ENCODE measurements around the gene INPP5D.

The INPP5D gene

GRCh38 chr2:233131936-233132720 lies 72.0 kb downstream of the INPP5D start:
- H3K4me1 ChIP-seq (ENCODE audit: insufficient read depth, poor library complexity, severe bottlenecking): no peaks in the 10 kb centered on the region
- no peaks in the 10 kb centered on the region for H3K27me3 ChIP-seq (ENCODE audit: insufficient read depth, poor library complexity, severe bottlenecking)
- no peak overlapping the region for H3K27ac ChIP-seq (ENCODE audit: poor library complexity, severe bottlenecking)
- ATAC-seq (ENCODE audit: low read depth) (no peak), DNase-seq (ENCODE audit: low spot score) (no peak)
- no peaks in the 10 kb centered on the region for H3K36me3 ChIP-seq (ENCODE audit: low read depth)
- no peaks in the 10 kb centered on the region for H3K9me3 ChIP-seq (ENCODE audit: severe bottlenecking)
- TF ChIP-seq, protein P1, sequence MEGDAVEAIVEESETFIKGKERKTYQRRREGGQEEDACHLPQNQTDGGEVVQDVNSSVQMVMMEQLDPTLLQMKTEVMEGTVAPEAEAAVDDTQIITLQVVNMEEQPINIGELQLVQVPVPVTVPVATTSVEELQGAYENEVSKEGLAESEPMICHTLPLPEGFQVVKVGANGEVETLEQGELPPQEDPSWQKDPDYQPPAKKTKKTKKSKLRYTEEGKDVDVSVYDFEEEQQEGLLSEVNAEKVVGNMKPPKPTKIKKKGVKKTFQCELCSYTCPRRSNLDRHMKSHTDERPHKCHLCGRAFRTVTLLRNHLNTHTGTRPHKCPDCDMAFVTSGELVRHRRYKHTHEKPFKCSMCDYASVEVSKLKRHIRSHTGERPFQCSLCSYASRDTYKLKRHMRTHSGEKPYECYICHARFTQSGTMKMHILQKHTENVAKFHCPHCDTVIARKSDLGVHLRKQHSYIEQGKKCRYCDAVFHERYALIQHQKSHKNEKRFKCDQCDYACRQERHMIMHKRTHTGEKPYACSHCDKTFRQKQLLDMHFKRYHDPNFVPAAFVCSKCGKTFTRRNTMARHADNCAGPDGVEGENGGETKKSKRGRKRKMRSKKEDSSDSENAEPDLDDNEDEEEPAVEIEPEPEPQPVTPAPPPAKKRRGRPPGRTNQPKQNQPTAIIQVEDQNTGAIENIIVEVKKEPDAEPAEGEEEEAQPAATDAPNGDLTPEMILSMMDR (IDR thresholded peaks at IDR 0.05; ENCODE audit: poor library complexity, severe bottlenecking): no peak
- no peak overlapping the region for H3K4me3 ChIP-seq (ENCODE audit: severe bottlenecking)

- Histone ChIP-seq H3K27ac (ENCODE audit: poor library complexity, severe bottlenecking) (no peak overlapping the region), H3K36me3 (ENCODE audit: low read depth) (no peaks in the 10 kb centered on the region), H3K4me1 (ENCODE audit: insufficient read depth, poor library complexity, severe bottlenecking) (no peaks in the 10 kb centered on the region), H3K9me3 (ENCODE audit: severe bottlenecking) (no peaks in the 10 kb centered on the region), H3K27me3 (ENCODE audit: insufficient read depth, poor library complexity, severe bottlenecking) (no peaks in the 10 kb centered on the region), H3K4me3 (ENCODE audit: severe bottlenecking) (no peak overlapping the region)
- DNase-seq (ENCODE audit: low spot score): no peak
- TF ChIP-seq, protein P1 (IDR thresholded peaks at IDR 0.05; ENCODE audit: poor library complexity, severe bottlenecking): no peak
- no peak for ATAC-seq (ENCODE audit: low read depth)
These were observed 73.1 kb downstream of the INPP5D start for GRCh38 chr2:233133239-233133638.

DNA sequence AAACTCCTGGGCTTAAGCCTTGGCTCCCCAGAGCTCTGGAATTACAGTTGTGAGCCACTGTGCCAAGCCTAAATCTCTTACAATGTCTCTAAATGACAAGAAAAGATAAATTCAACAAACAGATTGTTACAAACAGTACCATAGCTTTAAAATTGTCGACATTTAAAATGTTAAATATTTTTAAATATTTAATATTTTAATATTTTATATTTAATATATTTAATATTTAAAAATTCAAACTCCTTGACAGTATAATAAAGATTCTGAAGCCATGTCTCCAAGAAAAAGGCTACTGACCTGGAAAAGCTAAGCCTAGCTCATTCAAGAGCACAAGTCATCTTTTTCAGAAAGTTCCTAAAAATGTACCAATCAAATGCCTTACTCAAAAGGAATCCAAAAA lies 75.3 kb downstream of the INPP5D start:
- H3K36me3 ChIP-seq (ENCODE audit: low read depth): no peaks in the 10 kb centered on the region
- no peak overlapping the region for H3K4me3 ChIP-seq (ENCODE audit: severe bottlenecking)
- DNase-seq (ENCODE audit: low spot score): no peak
- H3K4me1 ChIP-seq (ENCODE audit: insufficient read depth, poor library complexity, severe bottlenecking): peaks cover 5% of the 10 kb centered on the region
- no peaks in the 10 kb centered on the region for H3K9me3 ChIP-seq (ENCODE audit: severe bottlenecking)
- TF ChIP-seq, protein P1 (IDR thresholded peaks at IDR 0.05; ENCODE audit: poor library complexity, severe bottlenecking): no peak
- H3K27ac ChIP-seq (ENCODE audit: poor library complexity, severe bottlenecking): no peak overlapping the region
- ATAC-seq (ENCODE audit: low read depth): no peak
- no peaks in the 10 kb centered on the region for H3K27me3 ChIP-seq (ENCODE audit: insufficient read depth, poor library complexity, severe bottlenecking)

- H3K4me3 ChIP-seq (ENCODE audit: severe bottlenecking): no peak overlapping the region
- DNase-seq (ENCODE audit: low spot score) (no peak), ATAC-seq (ENCODE audit: low read depth) (no peak)
- H3K27ac ChIP-seq (ENCODE audit: poor library complexity, severe bottlenecking): no peak overlapping the region
- H3K27me3 ChIP-seq (ENCODE audit: insufficient read depth, poor library complexity, severe bottlenecking): no peaks in the 10 kb centered on the region
- H3K9me3 ChIP-seq (ENCODE audit: severe bottlenecking): no peaks in the 10 kb centered on the region
- peaks cover 5% of the 10 kb centered on the region for H3K4me1 ChIP-seq (ENCODE audit: insufficient read depth, poor library complexity, severe bottlenecking)
- TF ChIP-seq, protein P1 (IDR thresholded peaks at IDR 0.05; ENCODE audit: poor library complexity, severe bottlenecking): no peak
- H3K36me3 ChIP-seq (ENCODE audit: low read depth): no peaks in the 10 kb centered on the region
These were observed 76.9 kb downstream of the INPP5D start for GRCh38 chr2:233137040-233137439.

GRCh38 chr2:233140077-233140585 lies 80.0 kb downstream of the INPP5D start:
- no peaks in the 10 kb centered on the region for H3K9me3 ChIP-seq (ENCODE audit: severe bottlenecking)
- peak overlapping the region; percentile 29 for H3K4me3 ChIP-seq (ENCODE audit: severe bottlenecking)
- peaks cover 5% of the 10 kb centered on the region for H3K4me1 ChIP-seq (ENCODE audit: insufficient read depth, poor library complexity, severe bottlenecking)
- no peaks in the 10 kb centered on the region for H3K27me3 ChIP-seq (ENCODE audit: insufficient read depth, poor library complexity, severe bottlenecking)
- ATAC-seq (ENCODE audit: low read depth) (no peak; the same call in 2 of the 3 replicates), DNase-seq (ENCODE audit: low spot score) (peak; percentile 8)
- TF ChIP-seq, protein P1 (IDR thresholded peaks at IDR 0.05; ENCODE audit: poor library complexity, severe bottlenecking): no peak
- H3K36me3 ChIP-seq (ENCODE audit: low read depth): no peaks in the 10 kb centered on the region
- peak overlapping the region; percentile 48 for H3K27ac ChIP-seq (ENCODE audit: poor library complexity, severe bottlenecking)
